SK-N-SH (cell line): ENCODE results near the gene PER2. TPM values are rescaled to one million over a fixed set of nuclear protein-coding genes. Genes with fewer than 3 reads are reported as not detected.

Experiments
- CTCF ChIA-PET: fragments of 300-600, 350-600 bp; formaldehyde crosslinking; extraction: SDS; loops from one replicate; lab custom pipeline; 2021; lab: Yijun Ruan, JAX
- POLR2A ChIA-PET: fragments of 350-600 bp; sonication (Branson Sonifier 250); formaldehyde crosslinking; extraction: SDS; loops from one replicate; lab custom pipeline; 2020; ENCODE audit warnings: antibody characterized with exemption, inconsistent platforms; lab: Yijun Ruan, JAX
- DNase-seq: peaks from one replicate; pipeline ENCODE4 v3.0.0; 2012
- H2AFZ ChIP-seq: fragments of 200-600 bp; sonication (generic); 2 replicates; pipeline ENCODE4 v1.8.1; 2016; ENCODE audit warnings: antibody characterized with exemption, mild to moderate bottlenecking, low read depth
- H3F3A ChIP-seq: fragments of 200-600 bp; sonication (generic); replicated peaks from 2 replicates; pipeline ENCODE3; 2016; ENCODE audit warnings: antibody characterized with exemption, mild to moderate bottlenecking; ENCODE audit not compliant: insufficient read depth
- H3K27ac ChIP-seq, 2 experiments: fragments of 200-500 bp in 1 of 2; fragments of 200-600 bp in 1 of 2; sonication (Bioruptor generic) in 1 of 2; sonication (generic), shearing (Covaris generic) in 1 of 2; 2 replicates each; pipeline versions ENCODE4 v1.5.1 to v1.6.1; 2014 to 2016; ENCODE audit warnings: low read depth in 2 of 2, inconsistent platforms in 1 of 2, low read length in 1 of 2, mild to moderate bottlenecking in 1 of 2, mixed read lengths in 1 of 2
- H3K27me3 ChIP-seq: fragments of 200-600 bp; sonication (generic), shearing (Covaris generic); 2 replicates; pipeline ENCODE4 v1.6.1; 2016; ENCODE audit warnings: mixed run types; ENCODE audit not compliant: insufficient read depth
- H3K36me3 ChIP-seq, 2 experiments: fragments of 200-500 bp in 1 of 2; fragments of 200-600 bp in 1 of 2; sonication (Bioruptor generic) in 1 of 2; sonication (generic) in 1 of 2; replicated peaks in 1 of 2; 2 replicates each; pipeline versions ENCODE3 to v1.5.1; 2014 to 2016; ENCODE audit warnings: low read length in 1 of 2, mild to moderate bottlenecking in 1 of 2; ENCODE audit not compliant: insufficient read depth in 2 of 2, control insufficient read depth in 1 of 2
- H3K4me1 ChIP-seq, 2 experiments: fragments of 200-500 bp in 1 of 2; fragments of 200-600 bp in 1 of 2; sonication (Bioruptor generic) in 1 of 2; sonication (generic), shearing (Covaris generic) in 1 of 2; 2 replicates each; pipeline versions ENCODE4 v1.5.1 to v1.6.1; 2014 to 2016; ENCODE audit warnings: low read depth in 1 of 2, low read length in 1 of 2, mixed run types in 1 of 2; ENCODE audit not compliant: insufficient read depth in 2 of 2, control insufficient read depth in 1 of 2
- H3K4me2 ChIP-seq: fragments of 200-600 bp; sonication (generic), shearing (Covaris generic); 2 replicates; pipeline ENCODE4 v1.6.1; 2017; ENCODE audit warnings: mixed run types
- H3K4me3 ChIP-seq, 2 experiments: fragments of 200-500 bp in 1 of 2; fragments of 200-600 bp in 1 of 2; sonication (Bioruptor generic) in 1 of 2; sonication (generic), shearing (Covaris generic) in 1 of 2; 2 replicates each; pipeline versions ENCODE4 v1.5.1 to v1.8.1; 2014 to 2016; ENCODE audit warnings: low read depth in 2 of 2, inconsistent platforms in 1 of 2, low read length in 1 of 2, mild to moderate bottlenecking in 1 of 2, mixed read lengths in 1 of 2, moderate library complexity in 1 of 2
- H3K79me2 ChIP-seq: fragments of 200-600 bp; sonication (generic); 2 replicates; pipeline ENCODE4 v1.8.1; 2017; ENCODE audit warnings: mild to moderate bottlenecking; ENCODE audit not compliant: insufficient read depth
- H3K9ac ChIP-seq: fragments of 200-600 bp; sonication (generic); 2 replicates; pipeline ENCODE4 v1.6.1; 2017; ENCODE audit warnings: mixed run types
- H3K9me2 ChIP-seq: fragments of 200-600 bp; sonication (generic); 2 replicates; pipeline ENCODE4 v1.6.1; 2017; ENCODE audit warnings: mixed run types
- H3K9me3 ChIP-seq: fragments of 200-600 bp; sonication (generic); 2 replicates; pipeline ENCODE4 v1.6.1; 2017; ENCODE audit warnings: mixed run types, mild to moderate bottlenecking, moderate library complexity
- H4K20me1 ChIP-seq: fragments of 200-600 bp; sonication (generic); 2 replicates; pipeline ENCODE4 v1.6.1; 2017; ENCODE audit warnings: mild to moderate bottlenecking, mixed run types; ENCODE audit not compliant: insufficient read depth
- CHD2 ChIP-seq: fragments of 150-350 bp; IDR thresholded peaks from 2 replicates; pipeline ENCODE4 v1.6.1; 2018; ENCODE audit warnings: low read length; ENCODE audit not compliant: partially characterized antibody
- ELF1 ChIP-seq: IDR thresholded peaks from 2 replicates; pipeline ENCODE4 v1.4.0; 2012
- EP300 ChIP-seq, 2 experiments: IDR thresholded peaks; 2 replicates each; pipeline versions ENCODE4 v1.4.0 to v1.6.1; 2012; ENCODE audit warnings: borderline replicate concordance in 1 of 2, low read depth in 1 of 2, low read length in 1 of 2
- EZH2phosphoT487 ChIP-seq: fragments of 200-600 bp; sonication (generic); IDR thresholded peaks from 2 replicates; pipeline ENCODE4 v1.6.1; 2017; ENCODE audit warnings: low read depth, mixed run types, mild to moderate bottlenecking, antibody characterized with exemption, moderate library complexity, borderline replicate concordance
- GABPA ChIP-seq: IDR thresholded peaks from 2 replicates; pipeline ENCODE4 v1.4.0; 2012; ENCODE audit warnings: low read depth, mild to moderate bottlenecking
- JUND ChIP-seq: IDR thresholded peaks from 2 replicates; pipeline ENCODE4 v1.4.0; 2012
- MEF2A ChIP-seq: IDR thresholded peaks from 2 replicates; pipeline ENCODE4 v1.4.0; 2012; ENCODE audit warnings: low read depth, borderline replicate concordance
- NRF1 ChIP-seq: IDR thresholded peaks from 2 replicates; pipeline ENCODE4 v1.6.1; 2012; ENCODE audit warnings: low read depth, mild to moderate bottlenecking, low read length
- PBX3 ChIP-seq: IDR thresholded peaks from 2 replicates; pipeline ENCODE4; 2012
- RCOR1 ChIP-seq: fragments of 150-350 bp; IDR thresholded peaks from 2 replicates; pipeline ENCODE4 v1.6.1; 2017; ENCODE audit warnings: antibody characterized with exemption, low read length
- RXRA ChIP-seq: IDR thresholded peaks from 2 replicates; pipeline ENCODE4 v1.4.0; 2012; ENCODE audit warnings: low read depth, mild to moderate bottlenecking, borderline replicate concordance
- SMC3 ChIP-seq: IDR thresholded peaks from 2 replicates; pipeline ENCODE4 v1.6.1; 2012; ENCODE audit warnings: low read depth, low read length, improper control_type of control experiment
- TAF1 ChIP-seq: IDR thresholded peaks from 2 replicates; pipeline ENCODE4 v1.6.1; 2012; ENCODE audit warnings: low read depth, mild to moderate bottlenecking, low read length, moderate library complexity, borderline replicate concordance
- TCF12 ChIP-seq: IDR thresholded peaks from 2 replicates; pipeline ENCODE4 v1.4.0; 2012
- USF1 ChIP-seq: IDR thresholded peaks from 2 replicates; pipeline ENCODE4 v1.4.0; 2012; ENCODE audit warnings: low read depth, borderline replicate concordance
- WGBS: methylation state at CpG from one replicate; pipeline ENCODE4 v1.1.6; 2017; ENCODE audit warnings: low lambda C conversion rate; 5-methylcytosine and 5-hydroxymethylcytosine counted together
- polyA plus RNA-seq, 3 experiments: library from polyadenylated mRNA; depleted of rRNA; stranded (reverse); fragments of >200 nt; gene quantifications; 2 replicates each; pipeline ENCODE4 v1.2.3, GENCODE V29; 2012
- TF ChIP-seq, protein P1 (sequence below): fragments of 150-350 bp; IDR thresholded peaks from 2 replicates; pipeline ENCODE4 v1.6.1; 2017; ENCODE audit warnings: antibody characterized with exemption, low read length, low read depth, borderline replicate concordance
- TF ChIP-seq, protein P2 (sequence below): IDR thresholded peaks from 2 replicates; pipeline ENCODE4 v1.6.1; 2012; ENCODE audit warnings: mild to moderate bottlenecking, low read depth, low read length, moderate library complexity

The PER2 gene
- polyA plus RNA-seq, 1 of the 3 experiments (the other 2 are of a cell fraction) = 0.82 TPM

GRCh38 chr2:238235856-238236255 lies 52.6 kb downstream of the PER2 start:
- no peaks in the 10 kb centered on the region for H4K20me1 ChIP-seq
- CTCF ChIA-PET = no interaction called here
- WGBS = 95% methylated on average over 6 of the region's 7 CpGs

GRCh38 chr2:238235331-238235732 lies 53.1 kb downstream of the PER2 start:
- Histone ChIP-seq H3K27ac (no peak overlapping the region), H3K9me3 (no peaks in the 10 kb centered on the region), H3K9me2 (no peaks in the 10 kb centered on the region), H3K9ac (no peak overlapping the region), H4K20me1 (no peaks in the 10 kb centered on the region), H3K4me1 (peaks cover 0 to 14% of the 10 kb centered on the region in 2 experiments; a peak in 1 of 4 replicates), H3K79me2 (no peaks in the 10 kb centered on the region), H3K4me3 (no peak overlapping the region), H2AFZ (no peak overlapping the region), H3K27me3 (no peaks in the 10 kb centered on the region; the same call in 1 of the 2 replicates), H3F3A (no peaks in the 10 kb centered on the region), H3K4me2 (no peak overlapping the region), H3K36me3 (no peaks in the 10 kb centered on the region)
- DNase-seq = no peak
- 67% methylated on average over 11 of the region's 11 CpGs for WGBS
- POLR2A ChIA-PET = no interaction called here
- CTCF ChIA-PET = no interaction called here
- TF ChIP-seq CHD2 (no peak), EP300 (IDR thresholded peaks at IDR 0.05; ENCODE audit: borderline replicate concordance in 1 of 2, low read depth in 1 of 2, low read length in 1 of 2) (no peak), TAF1 (no peak), EZH2phosphoT487 (no peak), TCF12 (no peak), PBX3 (no peak), SMC3 (no peak), RXRA (no peak), GABPA (no peak), RCOR1 (no peak), MEF2A (no peak), USF1 (no peak)
- TF ChIP-seq, protein P1, sequence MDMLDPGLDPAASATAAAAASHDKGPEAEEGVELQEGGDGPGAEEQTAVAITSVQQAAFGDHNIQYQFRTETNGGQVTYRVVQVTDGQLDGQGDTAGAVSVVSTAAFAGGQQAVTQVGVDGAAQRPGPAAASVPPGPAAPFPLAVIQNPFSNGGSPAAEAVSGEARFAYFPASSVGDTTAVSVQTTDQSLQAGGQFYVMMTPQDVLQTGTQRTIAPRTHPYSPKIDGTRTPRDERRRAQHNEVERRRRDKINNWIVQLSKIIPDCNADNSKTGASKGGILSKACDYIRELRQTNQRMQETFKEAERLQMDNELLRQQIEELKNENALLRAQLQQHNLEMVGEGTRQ = no peak

More at GRCh38 chr2:238235856-238236255, 52.6 kb downstream of the PER2 start:
- H3K9ac ChIP-seq = no peak overlapping the region
- no peaks in the 10 kb centered on the region for H3K9me3 ChIP-seq
- H3K9me2 ChIP-seq = no peaks in the 10 kb centered on the region
- POLR2A ChIA-PET = no interaction called here
- no peak for DNase-seq
- H3K79me2 ChIP-seq = no peaks in the 10 kb centered on the region
- no peaks in the 10 kb centered on the region; the same call in 1 of the 2 replicates for H3K27me3 ChIP-seq
- no peak overlapping the region for H2AFZ ChIP-seq
- H3K36me3 ChIP-seq = no peaks in the 10 kb centered on the region
- H3K4me3 ChIP-seq = no peak overlapping the region
- no peak overlapping the region for H3K27ac ChIP-seq
- peaks cover 0 to 14% of the 10 kb centered on the region in 2 experiments; a peak in 1 of 4 replicates for H3K4me1 ChIP-seq
- H3K4me2 ChIP-seq = no peak overlapping the region
- TF ChIP-seq, protein P2, sequence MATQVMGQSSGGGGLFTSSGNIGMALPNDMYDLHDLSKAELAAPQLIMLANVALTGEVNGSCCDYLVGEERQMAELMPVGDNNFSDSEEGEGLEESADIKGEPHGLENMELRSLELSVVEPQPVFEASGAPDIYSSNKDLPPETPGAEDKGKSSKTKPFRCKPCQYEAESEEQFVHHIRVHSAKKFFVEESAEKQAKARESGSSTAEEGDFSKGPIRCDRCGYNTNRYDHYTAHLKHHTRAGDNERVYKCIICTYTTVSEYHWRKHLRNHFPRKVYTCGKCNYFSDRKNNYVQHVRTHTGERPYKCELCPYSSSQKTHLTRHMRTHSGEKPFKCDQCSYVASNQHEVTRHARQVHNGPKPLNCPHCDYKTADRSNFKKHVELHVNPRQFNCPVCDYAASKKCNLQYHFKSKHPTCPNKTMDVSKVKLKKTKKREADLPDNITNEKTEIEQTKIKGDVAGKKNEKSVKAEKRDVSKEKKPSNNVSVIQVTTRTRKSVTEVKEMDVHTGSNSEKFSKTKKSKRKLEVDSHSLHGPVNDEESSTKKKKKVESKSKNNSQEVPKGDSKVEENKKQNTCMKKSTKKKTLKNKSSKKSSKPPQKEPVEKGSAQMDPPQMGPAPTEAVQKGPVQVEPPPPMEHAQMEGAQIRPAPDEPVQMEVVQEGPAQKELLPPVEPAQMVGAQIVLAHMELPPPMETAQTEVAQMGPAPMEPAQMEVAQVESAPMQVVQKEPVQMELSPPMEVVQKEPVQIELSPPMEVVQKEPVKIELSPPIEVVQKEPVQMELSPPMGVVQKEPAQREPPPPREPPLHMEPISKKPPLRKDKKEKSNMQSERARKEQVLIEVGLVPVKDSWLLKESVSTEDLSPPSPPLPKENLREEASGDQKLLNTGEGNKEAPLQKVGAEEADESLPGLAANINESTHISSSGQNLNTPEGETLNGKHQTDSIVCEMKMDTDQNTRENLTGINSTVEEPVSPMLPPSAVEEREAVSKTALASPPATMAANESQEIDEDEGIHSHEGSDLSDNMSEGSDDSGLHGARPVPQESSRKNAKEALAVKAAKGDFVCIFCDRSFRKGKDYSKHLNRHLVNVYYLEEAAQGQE = no peak
- TF ChIP-seq RXRA (no peak), JUND (no peak), NRF1 (no peak), PBX3 (no peak), MEF2A (no peak), ELF1 (no peak)
- no peaks in the 10 kb centered on the region for H3F3A ChIP-seq
